ENCODE measurements around the gene SLC22A5.

DNA sequence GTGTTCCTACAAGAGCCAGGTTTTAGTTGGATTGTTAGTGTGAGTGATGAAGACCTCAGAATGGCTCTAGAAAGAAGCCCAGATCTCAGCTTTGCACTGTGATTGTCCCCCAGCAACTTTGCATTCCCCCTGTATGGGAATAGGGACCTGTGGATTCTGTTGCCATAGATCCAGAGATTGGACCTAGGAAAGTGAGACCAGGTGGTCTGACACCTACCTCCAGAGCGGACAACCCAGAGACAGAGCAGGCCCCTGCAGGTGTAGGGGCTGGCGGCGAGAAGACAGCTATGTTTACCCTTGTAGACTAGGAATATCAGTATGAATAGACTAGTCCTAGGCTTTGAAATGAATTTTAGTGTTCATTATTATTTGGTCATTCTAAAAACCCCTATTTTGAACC is 67.4 kb downstream of the SLC22A5 start:
- no peak for TF ChIP-seq POLR2A (IDR thresholded peaks at IDR 0.05)
- TF ChIP-seq, protein P1, sequence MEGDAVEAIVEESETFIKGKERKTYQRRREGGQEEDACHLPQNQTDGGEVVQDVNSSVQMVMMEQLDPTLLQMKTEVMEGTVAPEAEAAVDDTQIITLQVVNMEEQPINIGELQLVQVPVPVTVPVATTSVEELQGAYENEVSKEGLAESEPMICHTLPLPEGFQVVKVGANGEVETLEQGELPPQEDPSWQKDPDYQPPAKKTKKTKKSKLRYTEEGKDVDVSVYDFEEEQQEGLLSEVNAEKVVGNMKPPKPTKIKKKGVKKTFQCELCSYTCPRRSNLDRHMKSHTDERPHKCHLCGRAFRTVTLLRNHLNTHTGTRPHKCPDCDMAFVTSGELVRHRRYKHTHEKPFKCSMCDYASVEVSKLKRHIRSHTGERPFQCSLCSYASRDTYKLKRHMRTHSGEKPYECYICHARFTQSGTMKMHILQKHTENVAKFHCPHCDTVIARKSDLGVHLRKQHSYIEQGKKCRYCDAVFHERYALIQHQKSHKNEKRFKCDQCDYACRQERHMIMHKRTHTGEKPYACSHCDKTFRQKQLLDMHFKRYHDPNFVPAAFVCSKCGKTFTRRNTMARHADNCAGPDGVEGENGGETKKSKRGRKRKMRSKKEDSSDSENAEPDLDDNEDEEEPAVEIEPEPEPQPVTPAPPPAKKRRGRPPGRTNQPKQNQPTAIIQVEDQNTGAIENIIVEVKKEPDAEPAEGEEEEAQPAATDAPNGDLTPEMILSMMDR (IDR thresholded peaks at IDR 0.05), result no peak

Data from Peyer's patch (tissue), 4 donors.